Myocyte (in vitro differentiated cells): ENCODE results near the gene PKD1. TPM values are rescaled to one million over a fixed set of nuclear protein-coding genes. Genes with fewer than 3 reads are reported as not detected.

ENCODE experiments used
- DNase-seq: peaks from one replicate; pipeline ENCODE4 v3.0.0-alpha.2; 2012; ENCODE audit warnings: low read depth
- total RNA-seq: library from RNA; depleted of rRNA; stranded (reverse); fragments of >200 nt; gene quantifications from 2 replicates; pipeline ENCODE4 v1.2.3, GENCODE V29; 2014

PKD1 gene
- total RNA-seq, 1 donor from 2014 or later: 180 TPM

DNA sequence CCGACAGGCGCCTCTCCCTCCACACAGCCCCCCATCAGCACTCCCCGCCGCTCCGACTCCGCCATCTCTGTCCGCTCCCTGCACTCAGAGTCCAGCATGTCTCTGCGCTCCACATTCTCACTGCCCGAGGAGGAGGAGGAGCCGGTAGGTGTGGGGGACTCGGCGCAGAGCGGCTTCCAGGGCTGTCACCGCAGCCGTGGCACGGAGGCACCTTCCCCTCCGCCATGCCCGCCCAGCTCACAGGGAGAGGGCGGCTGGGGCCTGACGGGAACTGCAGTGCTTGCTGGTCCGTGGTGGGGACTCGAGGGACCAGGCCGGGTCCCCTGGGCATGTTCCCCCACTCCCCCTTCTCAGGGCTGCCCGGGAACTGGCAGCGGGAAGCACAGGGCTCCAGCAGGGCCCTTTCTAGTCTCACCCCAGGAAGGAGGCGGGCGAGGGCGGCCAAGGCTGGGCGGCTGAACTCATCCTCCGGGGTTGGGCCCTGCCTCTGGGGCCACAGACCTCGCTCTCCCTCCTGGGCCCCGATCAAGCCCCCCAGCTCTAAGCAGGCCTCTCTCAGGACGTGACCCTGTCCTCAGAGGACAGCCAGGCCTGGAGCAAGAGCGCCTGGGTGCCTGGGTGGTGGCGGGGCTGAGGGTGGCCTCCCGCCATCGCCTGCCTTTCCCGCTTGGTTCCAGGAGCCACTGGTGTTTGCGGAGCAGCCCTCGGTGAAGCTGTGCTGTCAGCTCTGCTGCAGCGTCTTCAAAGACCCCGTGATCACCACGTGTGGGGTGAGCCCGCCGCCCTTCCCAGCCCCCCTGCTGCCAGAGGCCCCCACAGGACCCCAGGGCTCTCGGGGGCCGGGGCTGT lies 35.1 kb upstream of the PKD1 start:
- no peak for DNase-seq

GRCh38 chr16:2170080-2170479 lies 34.4 kb upstream of the PKD1 start:
- no peak for DNase-seq

- no peak for DNase-seq
Measured at GRCh38 chr16:2167068-2167638, 31.5 kb upstream of the PKD1 start.

- no peak for DNase-seq
Measured at GRCh38 chr16:2166263-2167067, 30.8 kb upstream of the PKD1 start.

- no peak for DNase-seq
Measured at GRCh38 chr16:2165861-2166260, 30.2 kb upstream of the PKD1 start.

- peak; percentile 78 for DNase-seq
Measured at GRCh38 chr16:2163211-2163881, 27.6 kb upstream of the PKD1 start.

- no peak for DNase-seq
Measured at GRCh38 chr16:2162676-2163118, 27.0 kb upstream of the PKD1 start.

DNA sequence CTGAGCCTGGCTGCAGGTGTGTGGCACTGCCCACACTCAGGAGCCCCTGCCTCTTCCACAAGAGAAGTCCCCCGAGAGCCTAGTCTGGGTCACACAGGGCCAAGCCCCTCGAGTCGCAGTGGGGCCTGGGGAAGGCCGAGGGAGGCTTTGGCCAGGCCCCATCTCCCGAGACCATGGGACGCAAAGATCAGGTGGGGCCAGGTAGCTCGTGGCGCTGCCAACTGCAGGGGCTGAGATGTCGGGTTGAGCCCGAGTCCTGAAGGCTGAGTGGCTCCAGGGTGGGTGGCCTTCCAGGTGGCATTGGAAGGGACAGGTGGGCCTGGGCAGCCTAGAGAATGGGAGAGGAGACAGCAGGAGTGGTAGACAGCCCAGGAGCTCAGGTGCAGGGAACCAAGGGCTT lies 26.2 kb upstream of the PKD1 start:
- DNase-seq: no peak

DNA sequence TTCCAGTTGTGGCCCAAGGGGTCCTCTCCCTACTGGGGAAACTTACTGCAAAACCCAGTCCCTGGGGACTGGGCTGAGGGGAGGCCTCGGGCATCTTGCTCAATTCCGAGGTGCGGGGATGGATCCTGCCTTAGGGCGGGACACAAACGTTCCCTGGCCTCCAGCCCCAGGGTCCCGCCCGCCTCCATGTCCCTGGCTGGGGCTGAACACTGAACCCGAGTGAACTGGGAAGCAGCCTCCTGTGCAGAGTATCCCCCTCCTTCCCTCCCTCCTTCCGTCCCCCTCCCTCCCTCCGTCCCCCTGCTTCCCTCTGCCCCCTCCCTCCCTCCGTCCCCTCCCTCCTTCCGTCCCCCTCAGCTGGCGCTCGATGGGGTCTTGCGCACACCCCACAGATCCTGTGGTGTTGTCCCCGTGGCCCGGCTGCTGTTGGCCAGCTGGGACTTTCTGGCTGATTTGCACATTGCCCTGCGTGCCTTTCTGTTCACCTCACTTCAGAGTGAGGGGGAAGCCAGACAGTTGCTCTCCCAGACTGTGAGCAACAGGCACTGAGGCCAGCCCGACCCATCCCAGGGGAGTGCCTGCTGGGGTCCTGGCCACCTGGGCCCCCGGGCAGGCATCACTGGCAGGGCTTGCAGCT lies 25.3 kb upstream of the PKD1 start:
- peak; percentile 93 for DNase-seq

GRCh38 chr16:2159175-2159838 lies 23.6 kb upstream of the PKD1 start:
- DNase-seq: peak; percentile 69

DNA sequence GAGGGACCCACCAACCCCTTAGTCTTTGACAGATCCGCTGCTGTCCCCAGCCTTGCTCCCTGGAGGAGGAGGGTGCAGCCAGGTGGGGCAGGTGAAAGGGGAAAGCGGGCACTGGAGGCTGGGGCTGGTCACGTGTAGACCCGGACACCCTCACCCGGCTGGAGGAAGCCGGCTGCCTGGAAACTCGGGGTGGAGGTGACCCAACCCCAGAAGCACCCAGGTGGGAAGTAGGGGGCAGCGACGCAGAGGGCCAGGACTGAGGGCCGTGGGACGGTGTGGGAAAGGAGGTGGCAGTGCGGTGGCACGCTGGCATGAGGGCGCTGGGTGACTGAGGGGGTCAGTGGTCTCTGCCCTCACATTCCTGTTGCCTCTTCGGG lies 22.6 kb upstream of the PKD1 start:
- DNase-seq: no peak

DNA sequence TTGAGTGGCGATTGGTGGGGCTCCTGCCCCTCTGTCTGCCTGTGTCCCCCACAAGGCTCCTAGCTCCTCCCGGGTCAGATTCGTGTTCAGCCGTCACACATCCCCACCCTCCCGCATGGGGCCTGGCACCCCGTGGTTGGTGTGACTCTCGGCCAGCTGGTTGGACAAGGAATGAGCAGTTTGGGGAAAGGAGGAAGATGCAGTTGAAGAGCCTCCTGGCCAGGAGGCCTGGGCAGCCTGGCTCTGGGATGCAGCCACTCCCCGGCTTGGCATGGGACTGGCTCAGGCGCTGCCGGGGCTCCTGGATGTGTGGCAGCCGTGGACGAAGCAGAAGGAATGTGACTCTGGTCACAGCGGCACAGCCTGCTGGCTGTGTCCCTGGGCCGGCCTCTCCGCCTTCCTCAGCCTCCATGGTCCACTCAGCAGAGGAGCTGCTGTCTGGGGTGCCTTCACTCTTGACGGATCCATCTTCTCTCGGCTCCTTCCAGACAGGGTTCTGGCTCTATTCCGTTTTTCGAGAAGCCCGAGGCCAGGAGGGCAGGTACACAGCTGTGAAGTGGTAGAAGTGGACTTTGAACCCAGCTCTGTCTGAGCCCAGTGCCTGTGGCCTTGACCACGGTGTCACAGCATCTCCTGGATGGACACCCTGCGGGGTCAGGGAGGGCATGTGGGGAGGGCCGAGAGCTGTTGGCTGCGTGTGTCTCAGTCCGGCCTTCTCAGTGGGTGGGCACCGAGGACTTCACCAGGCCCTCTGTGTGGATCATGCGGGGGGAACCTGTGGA lies 22.0 kb upstream of the PKD1 start:
- DNase-seq: peak; percentile 50

DNA sequence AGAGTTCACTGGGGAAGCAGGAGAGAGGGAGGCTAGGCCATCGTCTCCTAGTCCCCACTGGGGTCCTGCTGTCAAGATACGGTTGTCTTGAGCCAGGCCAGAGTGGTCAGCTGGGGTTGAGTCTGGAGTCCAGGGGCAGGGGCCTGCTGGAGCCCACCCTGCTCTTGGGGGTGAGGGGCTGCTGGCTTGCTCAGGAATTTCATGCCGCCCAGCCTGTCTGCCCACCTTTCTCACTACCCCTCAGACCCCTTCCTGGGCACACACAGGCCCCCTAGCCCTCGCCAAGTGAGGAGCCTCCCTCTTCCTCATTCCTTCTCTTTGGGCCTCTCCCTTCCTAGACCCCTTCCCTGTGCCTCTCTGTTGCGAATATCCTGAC lies 21.1 kb upstream of the PKD1 start:
- no peak for DNase-seq

DNA sequence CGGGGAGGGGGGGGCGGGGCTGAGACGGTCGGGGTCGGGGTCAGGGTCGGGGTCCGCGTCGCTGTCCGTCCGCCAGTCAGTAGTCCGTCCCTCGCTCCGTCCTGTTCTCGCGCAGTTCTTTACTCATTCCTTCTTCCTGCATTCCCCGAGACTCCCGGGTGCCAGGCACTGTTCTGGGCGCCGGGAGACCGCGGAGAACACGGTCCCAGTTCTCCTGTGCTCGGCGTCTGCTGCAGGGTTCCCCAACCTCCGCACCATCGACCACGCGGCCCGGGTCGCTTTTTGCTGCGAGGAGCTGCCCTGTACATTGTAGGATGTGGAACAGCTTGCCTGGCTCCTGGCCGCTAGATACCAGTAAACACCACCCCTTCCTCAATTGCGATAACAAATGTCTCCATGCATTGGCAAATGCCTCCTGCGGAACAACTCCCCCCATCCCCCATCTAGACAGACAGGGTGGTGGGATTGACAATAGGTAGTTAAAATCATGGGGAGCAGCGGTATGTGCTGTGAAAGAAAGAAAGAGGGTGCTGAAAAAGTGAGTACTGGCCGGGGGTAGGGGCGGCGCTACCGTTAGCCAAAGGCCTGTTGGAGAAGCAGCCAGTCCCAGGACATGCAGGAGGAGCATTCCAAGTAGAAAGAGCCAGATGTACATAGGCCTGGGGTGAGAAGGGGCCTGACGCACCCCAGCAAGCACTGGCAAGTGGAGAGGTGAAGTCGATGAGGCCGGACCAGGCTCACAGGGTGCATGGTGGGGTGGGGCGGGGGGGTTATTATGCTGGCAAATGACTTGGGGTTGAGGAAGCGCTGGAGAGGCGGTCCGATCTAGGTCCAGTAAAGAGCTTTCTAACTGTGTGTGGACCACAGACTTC lies 20.5 kb upstream of the PKD1 start:
- DNase-seq: peak; percentile 50

- peak; percentile 100 for DNase-seq
Measured at GRCh38 chr16:2155091-2155950, 19.6 kb upstream of the PKD1 start, which contains the start of gene TRAF7. Gene TRAF7, plus strand, starts transcription at chr16:2155782. Its CDS starts 8,139 bp downstream, at chr16:2163921.

DNA sequence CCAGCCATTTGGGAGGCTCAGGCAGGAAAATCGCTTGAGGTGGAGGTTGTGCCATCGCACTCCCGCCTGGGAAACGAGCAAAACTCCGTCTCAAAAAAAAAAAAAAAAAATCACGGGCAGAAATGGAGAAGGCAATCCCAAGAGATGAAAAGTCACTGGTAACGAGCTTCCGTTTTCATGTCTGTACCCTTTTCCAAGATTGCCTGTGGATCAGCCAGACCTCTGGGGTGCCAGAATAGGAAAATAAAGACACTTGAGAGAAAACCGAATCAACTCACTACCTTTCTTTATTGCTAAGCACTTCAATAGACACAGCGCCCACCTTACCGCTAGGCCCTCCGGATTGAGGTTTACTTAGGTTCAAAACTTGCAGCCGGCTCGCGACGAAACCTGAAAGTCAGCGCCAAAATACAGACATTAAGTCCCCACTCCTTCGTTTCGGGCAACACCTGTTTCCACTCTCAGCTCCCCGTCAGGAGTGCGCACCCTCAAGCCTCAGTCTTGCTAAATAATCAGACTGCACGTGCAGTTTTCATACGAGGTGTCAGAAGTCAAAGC lies 18.9 kb upstream of the PKD1 start:
- no peak for DNase-seq
